WI38 (cell line): Measurements from ENCODE around the gene ALAS2.
"Not testable (repeated sequence)": the region's sequence is repeated elsewhere in the genome, so short reads cannot be mapped to it uniquely, and the experiment has no call there.

Experiments
- H3K4me3 ChIP-seq: 2 replicates; pipeline ENCODE4 v1.5.1; 2011; ENCODE audit warnings: low read depth, mild to moderate bottlenecking, control low read depth, low read length
- CTCF ChIP-seq: IDR thresholded peaks from 2 replicates; pipeline ENCODE4 v1.5.1; 2012; ENCODE audit warnings: low read depth, mild to moderate bottlenecking, control low read depth, low read length

Gene ALAS2

GRCh38 chrX:55004231-55004630, 26.5 kb downstream of the ALAS2 start:
- H3K4me3 ChIP-seq: no peak overlapping the region
- TF ChIP-seq CTCF: no peak

- peak within 1 kb of the TSS; percentile 73 for H3K4me3 ChIP-seq
- TF ChIP-seq CTCF: no peak
These were observed 30.8 kb downstream of the ALAS2 start, which contains the start of gene APEX2 for GRCh38 chrX:54999717-55000598. Gene APEX2 (plus strand): TSS chrX:55000363. CDS start chrX:55000423, 60 bp downstream.

GRCh38 chrX:54995621-54996020, 35.2 kb downstream of the ALAS2 start:
- H3K4me3 ChIP-seq: no peak overlapping the region
- TF ChIP-seq CTCF: no peak

DNA sequence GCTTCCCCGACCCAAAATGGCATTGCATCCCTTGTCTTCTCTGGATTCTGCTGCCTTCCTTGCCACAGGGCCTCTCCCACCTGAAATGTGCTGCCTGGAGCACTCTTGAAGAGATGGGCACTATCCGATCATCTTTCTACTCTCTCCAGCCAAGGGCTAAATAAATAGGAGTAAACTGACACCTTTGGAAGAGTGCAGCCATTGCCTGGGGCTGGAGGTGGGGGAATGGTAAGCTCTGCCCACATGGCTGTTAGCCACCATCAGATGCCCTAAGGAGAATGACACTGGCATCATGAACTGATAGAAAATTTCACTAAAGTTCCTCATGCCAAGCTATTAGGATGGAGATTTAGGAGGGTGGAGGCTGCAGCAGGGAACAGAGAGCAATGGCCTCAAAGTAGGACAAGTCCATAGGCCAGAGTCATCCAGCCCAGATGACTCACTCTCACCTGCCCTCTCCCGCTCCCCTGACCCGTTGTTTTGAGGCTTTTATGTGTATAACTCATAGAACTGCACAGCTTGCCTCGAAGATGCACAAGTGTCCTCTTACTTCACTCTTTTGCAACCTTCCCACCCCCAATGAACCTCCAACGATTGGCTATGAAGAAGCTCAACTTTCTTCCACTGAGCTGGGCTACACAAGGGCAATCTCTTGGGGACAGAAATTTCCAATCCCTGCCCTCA, 36.0 kb downstream of the ALAS2 start:
- no peak for TF ChIP-seq CTCF
- no peak overlapping the region for H3K4me3 ChIP-seq

DNA sequence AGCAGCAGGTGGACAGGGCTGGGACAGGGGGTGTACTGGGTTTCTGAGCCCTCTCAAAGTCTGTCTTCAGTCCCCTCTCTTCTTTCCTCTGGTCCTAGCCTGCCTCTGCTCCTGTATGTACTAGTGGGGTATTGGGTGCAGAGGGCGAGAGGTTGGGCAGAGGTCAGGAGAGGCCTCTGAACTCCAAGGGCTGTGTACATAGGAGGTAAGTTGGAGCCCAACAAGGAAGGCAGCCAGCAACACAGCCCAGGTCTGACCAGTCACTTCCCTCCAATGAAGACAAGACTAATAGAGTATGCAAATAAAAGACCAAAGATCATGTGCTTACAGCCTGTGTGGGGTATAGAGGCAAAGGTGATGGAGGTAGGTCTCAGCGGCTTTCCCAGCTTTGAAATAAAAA, 36.7 kb downstream of the ALAS2 start, which contains the start of gene PFKFB1:
TSS of gene PFKFB1 (minus strand) at position 90 of the 400 bp plus-strand sequence. CDS start 181 bp downstream, outside the sequence.
- H3K4me3 ChIP-seq: no peak within 1 kb of the TSS
- TF ChIP-seq CTCF: no peak

- TF ChIP-seq CTCF: no peak
These were observed 37.7 kb downstream of the ALAS2 start for GRCh38 chrX:54992911-54993622.

DNA sequence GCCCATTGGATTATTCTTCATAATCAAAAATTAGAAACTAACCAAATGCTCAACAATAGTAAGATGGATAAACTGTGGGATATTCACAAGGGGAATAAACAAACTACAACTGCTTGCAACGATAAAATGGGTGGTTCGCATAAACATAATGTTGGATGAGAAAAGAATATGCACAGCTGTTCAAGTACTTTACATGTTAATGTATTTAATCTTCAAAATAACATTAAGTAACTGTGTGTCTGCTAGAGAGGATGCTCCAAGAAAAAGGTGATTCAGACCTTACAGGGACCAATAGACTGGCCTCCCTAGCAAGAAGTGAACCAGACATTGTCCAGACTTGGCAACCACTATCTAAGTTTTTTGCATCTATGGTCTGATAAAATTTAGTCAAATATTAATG, 39.1 kb downstream of the ALAS2 start:
- no peak for TF ChIP-seq CTCF
- no peak overlapping the region for H3K4me3 ChIP-seq

More at GRCh38 chrX:54992911-54993622, 37.7 kb downstream of the ALAS2 start:
- no peak overlapping the region for H3K4me3 ChIP-seq

- not testable (repeated sequence) for H3K4me3 ChIP-seq
These were observed 47.5 kb downstream of the ALAS2 start for GRCh38 chrX:54983306-54983705.
